ENCODE data around the gene RUSF1. TPM values are rescaled to one million over a fixed set of nuclear protein-coding genes. Genes with fewer than 3 reads are reported as not detected.

The RUSF1 gene
- total and polyA plus RNA-seq, 4 donors = 21.8 to 73.1 (median 49.5) TPM

DNA sequence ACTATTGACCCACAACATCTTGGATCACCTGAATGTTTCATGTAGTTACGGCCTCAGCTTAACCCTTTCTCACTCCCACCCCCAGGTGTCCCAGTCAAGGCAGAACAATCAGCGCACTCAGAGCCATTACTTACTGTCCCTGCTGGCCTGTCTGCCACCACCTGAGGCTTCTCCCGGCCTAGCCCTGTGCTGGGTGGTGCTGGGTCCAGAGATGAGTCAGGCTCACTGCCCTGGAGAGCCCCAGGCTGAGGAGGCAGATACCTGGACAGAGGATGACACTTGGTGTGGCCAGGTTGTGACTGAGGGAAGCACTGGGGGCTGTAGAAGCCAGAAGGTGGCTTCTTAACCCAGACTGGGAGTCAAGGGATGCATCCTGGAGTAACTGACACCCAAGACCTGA, 29.2 kb downstream of the RUSF1 start:
- no peak for DNase-seq (ENCODE audit: low spot score)
- Histone ChIP-seq H3K4me3 (ENCODE audit: low read depth in 1 of 3, low read length in 3 of 3) (no peak overlapping the region), H3K9ac (ENCODE audit: low read depth in 1 of 2, low read length in 2 of 2) (no peak overlapping the region), H3K27ac (ENCODE audit: low read depth in 1 of 2, low read length in 2 of 2) (no peak overlapping the region), H3K27me3 (ENCODE audit: control insufficient read depth in 4 of 4, insufficient read depth in 4 of 4, low read length in 3 of 4) (no peaks in the 10 kb centered on the region), H3K9me3 (ENCODE audit: control insufficient read depth in 4 of 4, low read length in 3 of 4) (no peaks in the 10 kb centered on the region), H3K4me1 (ENCODE audit: control insufficient read depth in 4 of 4, insufficient read depth in 4 of 4, low read length in 3 of 4) (peaks cover 3 to 21% (median 14%) of the 10 kb centered on the region in 4 donors), H3K36me3 (ENCODE audit: control insufficient read depth in 4 of 4, insufficient read depth in 3 of 4, low read depth in 1 of 4, low read length in 3 of 4) (no peaks in the 10 kb centered on the region)
- 92% methylated on average over 3 of the region's 3 CpGs for WGBS
- TF ChIP-seq FOXA1 (IDR thresholded peaks at IDR 0.05) = no peak
- no peak for TF ChIP-seq TAF1 (conservative IDR thresholded peaks at IDR 0.05)
- TF ChIP-seq CTCF (IDR thresholded peaks at IDR 0.05; ENCODE audit: low read depth, low read length, missing input control) = no peak
- no peak for TF ChIP-seq RAD21 (IDR thresholded peaks at IDR 0.05)
- no peak for TF ChIP-seq ZBTB33 (IDR thresholded peaks at IDR 0.05)
- TF ChIP-seq HNF4G (IDR thresholded peaks at IDR 0.05) = no peak
- TF ChIP-seq, protein P1, sequence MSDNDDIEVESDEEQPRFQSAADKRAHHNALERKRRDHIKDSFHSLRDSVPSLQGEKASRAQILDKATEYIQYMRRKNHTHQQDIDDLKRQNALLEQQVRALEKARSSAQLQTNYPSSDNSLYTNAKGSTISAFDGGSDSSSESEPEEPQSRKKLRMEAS (IDR thresholded peaks at IDR 0.05) = no peak
- TF ChIP-seq SP1 (IDR thresholded peaks at IDR 0.05) = no peak
- TF ChIP-seq, protein P2, sequence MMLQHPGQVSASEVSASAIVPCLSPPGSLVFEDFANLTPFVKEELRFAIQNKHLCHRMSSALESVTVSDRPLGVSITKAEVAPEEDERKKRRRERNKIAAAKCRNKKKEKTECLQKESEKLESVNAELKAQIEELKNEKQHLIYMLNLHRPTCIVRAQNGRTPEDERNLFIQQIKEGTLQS (IDR thresholded peaks at IDR 0.05) = no peak
- TF ChIP-seq YY1 (IDR thresholded peaks at IDR 0.05) = no peak
- no peak for TF ChIP-seq GABPA (IDR thresholded peaks at IDR 0.05 in 1 of 2, conservative IDR thresholded peaks at IDR 0.05 in 1 of 2)
- no peak for TF ChIP-seq RXRA (IDR thresholded peaks at IDR 0.05)
- TF ChIP-seq REST (IDR thresholded peaks at IDR 0.05) = no peak
- no peak for TF ChIP-seq NR2F2 (IDR thresholded peaks at IDR 0.05)
- no peak for TF ChIP-seq EGR1 (IDR thresholded peaks at IDR 0.05; ENCODE audit: low read depth in 2 of 2)
- TF ChIP-seq FOXA2 (IDR thresholded peaks at IDR 0.05) = no peak
- TF ChIP-seq JUND (IDR thresholded peaks at IDR 0.05) = no peak

Measured in liver (tissue), 9 donors.